HG02970 (cell line): ENCODE measurements around the gene TRIM32.
"Not testable (repeated sequence)": the region's sequence is repeated elsewhere in the genome, so short reads cannot be mapped to it uniquely, and the experiment has no call there.

Experiments
- ATAC-seq: cut with Tn5 transposase; IDR thresholded peaks from one replicate; pipeline ENCODE4 v1.9.1; 2021; ENCODE audit warnings: mild to moderate bottlenecking, moderate library complexity, moderate number of reproducible peaks; ENCODE audit not compliant: unreplicated experiment, low FRiP score

TRIM32 gene

DNA sequence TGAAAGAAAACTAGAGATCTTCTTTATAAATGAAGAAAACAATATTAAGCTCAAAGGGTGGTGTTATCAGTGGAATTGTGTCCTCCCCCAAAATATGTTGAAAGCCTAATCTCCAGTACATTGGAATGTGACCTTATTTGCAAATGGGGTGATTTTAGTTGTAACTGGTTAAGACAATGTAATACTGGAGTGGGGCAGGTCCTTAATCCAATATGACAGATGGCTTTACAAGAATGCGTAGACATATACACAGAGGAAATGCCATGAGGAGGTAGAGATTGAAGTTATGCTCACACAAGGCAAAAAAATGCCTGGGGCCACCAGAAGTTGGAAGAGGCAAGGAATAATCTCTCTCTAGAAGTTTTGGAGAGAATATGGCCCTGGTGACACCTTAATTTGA is 13.7 kb upstream of the TRIM32 start:
- no peak for ATAC-seq

DNA sequence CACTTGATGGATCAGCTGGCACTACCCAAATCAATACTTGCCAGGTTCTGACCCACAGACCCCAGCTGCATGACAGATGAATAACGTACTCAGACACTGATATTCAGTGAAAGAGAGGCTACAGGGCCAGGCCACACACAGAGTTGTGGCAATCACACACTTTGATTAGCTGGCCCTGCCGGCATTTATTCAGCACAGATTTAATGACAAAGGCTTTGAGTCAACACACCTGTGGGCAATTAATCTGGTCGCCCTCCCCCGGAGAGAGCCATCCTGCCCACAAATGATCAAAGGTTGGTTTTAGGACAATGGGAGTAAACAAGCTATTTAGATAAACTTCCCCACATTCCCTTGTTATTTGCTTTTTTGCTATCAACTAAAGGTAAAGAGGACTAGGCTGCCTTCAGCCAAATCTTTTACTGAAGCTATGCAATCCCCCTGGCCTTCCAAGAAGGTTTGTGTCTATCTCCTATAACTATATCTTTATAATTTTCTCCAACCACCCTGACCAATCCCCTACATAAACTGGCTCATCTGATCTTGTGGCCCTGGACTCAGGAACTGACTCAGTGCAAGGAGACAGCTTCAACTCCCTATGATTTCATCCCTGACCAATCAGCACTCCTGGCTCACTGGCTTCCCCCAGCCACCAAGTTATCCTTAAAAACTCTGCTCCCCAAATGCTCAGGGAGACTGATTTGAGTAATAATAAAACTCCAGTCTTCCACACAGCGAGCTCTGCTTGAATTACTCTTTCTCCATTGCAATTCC is 12.7 kb upstream of the TRIM32 start:
- no peak for ATAC-seq

DNA sequence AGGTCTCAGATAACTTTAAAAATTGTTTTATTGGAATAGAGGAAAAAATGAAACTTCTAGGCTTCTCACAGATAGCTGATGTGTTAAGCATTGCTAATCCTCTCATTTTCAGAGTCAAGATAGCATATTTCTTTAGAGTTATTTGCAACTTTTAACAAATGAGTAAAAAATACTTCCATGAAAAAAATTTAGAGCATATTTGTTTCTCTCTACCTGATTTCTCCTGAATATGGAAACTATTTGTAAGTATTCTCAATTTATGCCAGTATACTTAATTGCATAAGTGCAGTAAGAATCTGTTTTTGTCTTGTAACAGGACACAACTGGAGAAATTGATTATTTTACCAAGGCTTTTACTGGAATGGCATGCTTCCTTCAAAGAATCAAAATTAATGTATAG is 3.6 kb upstream of the TRIM32 start:
- ATAC-seq, result no peak

DNA sequence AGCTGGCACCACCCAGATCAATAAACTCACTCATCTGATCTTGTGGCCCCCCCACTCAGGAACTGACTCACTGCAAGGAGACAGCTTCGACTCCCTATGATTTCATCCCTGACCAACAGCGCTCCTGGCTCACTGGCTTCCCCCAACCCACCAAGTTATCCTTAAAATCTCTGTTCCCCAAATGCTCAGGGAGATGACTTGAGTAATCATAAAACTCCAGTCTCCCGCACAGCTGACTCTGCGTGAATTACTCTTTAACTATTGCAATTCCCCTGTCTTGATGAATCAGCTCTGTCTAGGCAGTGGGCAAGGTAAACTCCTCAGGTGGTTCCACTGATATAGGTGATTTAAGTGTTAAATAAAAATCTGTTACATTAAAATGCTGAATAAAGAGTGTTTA is 1.9 kb upstream of the TRIM32 start:
- no peak for ATAC-seq

DNA sequence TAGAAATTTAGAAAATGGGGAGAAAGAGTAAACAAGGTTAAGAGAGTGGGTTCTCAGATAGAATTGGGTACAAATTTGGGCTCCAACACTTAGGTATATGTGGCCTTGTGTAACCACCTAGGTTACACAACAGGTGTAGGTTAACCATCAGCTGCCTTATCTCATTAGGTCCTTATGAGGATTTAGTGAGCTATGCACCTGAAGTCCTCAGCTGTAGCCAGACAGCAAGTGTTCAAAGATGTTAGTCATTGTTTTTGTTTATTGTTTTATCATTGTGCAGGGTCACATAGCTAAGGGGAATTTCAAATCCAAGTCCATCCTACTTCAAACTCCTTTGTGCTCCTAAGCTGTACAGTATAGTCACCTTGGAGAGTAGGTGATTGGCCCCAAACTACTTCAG is 970 bp upstream of the TRIM32 start:
- no peak for ATAC-seq

DNA sequence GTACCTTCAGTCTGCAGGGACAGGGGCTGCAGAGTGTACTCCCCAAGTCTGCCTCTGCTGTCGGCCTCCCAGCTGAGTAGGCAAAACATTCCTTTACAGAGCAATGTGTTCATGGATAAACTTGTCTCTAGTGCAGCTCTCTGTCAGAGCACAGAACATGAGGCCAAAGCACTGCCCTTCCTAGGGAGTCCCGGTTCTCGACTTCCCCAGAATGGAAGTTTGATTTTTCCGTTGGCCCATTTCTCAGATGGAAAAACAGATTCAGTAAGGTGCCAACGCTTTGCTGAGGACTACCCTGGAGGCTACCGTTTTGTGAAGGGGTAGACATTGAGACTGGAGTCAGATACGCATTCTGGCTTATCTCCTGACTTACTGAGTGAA is 422 bp upstream of the TRIM32 start:
- no peak for ATAC-seq

DNA sequence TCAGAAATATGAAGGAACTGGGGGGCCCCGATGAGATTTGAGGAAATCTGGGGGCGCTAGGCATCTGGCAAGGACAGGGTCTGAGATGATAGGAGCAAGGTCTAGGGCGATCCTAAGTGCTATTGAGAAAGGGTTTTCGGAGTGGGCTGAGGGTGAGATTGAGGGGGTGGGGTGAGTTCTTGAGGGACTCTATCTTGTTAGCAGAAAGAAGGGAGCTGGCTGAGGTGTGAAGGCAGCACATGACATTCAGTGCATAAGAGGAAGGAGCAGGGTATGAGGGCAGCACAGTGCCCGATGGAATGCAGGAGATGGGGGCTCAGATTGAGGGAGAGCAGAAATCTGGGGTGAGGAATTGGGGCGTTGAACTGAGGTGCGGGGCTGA is 640 bp downstream of the TRIM32 start:
- ATAC-seq, result no peak

DNA sequence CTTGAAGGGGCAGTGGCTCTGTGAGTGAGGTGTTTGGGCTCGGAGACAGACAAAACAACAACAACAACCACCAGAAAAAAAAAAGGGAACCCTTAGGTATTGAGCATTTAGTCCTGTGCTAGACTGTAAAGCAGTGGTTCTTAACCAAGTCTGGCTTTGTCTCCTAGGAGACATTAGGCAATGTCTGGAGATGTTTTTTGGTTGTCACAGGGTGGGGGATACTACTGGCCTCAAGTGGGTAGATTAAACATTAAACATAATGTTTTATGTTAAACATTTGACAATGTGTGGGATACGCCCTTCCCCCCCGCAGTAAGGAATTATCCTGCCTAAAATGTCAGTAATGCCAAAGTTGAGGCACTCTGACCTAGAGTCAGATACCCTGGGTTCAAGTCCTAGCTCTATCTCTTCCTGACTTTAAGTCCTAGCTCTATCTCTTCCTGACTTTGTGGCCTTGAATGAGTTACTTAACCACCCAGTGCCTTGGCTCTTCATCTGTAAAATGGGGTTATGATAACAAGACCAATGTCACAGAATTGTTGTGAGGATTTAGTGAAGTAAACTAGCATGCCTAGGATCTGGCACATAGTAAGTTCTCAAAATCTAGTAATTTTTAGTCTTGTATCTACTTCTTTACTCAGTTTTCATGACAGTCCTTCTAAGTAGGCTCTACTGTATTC is 1.8 kb downstream of the TRIM32 start:
- no peak for ATAC-seq

DNA sequence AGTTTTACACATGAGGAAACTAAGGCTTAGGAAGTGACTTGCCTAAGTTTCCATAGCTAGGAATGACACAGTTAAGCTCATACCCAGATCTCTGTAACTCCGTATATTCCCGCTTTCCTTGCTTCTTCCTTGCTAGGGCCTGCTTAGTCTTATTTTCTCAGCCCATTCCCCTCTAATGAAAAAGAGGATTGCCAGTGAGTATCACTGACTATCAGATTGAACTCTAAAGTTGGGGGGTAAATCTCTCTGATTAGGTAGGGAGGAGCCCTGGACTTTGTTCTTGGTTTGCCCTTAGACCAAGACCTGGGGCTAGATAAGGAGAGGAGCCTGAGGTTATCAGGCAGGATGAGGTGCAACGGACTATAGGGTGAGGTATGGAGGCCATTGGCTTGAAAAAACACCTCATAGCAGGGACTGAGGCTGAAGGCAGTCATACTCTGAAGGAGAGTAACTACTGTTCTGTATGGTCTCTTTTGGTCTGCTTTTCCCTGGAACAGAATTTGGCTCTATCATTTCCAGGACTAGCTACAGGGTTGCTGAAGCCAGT is 2.5 kb downstream of the TRIM32 start:
- no peak for ATAC-seq

DNA sequence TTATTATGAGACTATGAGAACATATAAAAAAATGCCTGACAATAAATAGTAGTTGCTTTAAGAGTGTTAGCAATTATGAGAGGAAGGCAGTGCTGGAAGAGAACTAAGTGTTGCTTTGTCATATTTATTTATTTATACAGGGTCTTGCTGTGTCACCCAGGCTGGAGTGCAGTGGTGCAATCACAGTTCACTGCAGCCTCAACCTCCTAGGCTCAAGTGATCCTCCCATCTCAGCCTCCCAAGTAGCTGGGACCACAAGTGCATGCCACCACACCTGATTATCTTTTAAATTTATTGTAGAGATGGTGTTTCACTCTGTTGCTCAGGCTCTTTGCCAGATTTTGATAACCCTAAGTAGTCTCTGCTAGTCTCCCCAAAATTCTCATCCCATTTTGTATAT is 3.7 kb downstream of the TRIM32 start:
- ATAC-seq, result not testable (repeated sequence)

DNA sequence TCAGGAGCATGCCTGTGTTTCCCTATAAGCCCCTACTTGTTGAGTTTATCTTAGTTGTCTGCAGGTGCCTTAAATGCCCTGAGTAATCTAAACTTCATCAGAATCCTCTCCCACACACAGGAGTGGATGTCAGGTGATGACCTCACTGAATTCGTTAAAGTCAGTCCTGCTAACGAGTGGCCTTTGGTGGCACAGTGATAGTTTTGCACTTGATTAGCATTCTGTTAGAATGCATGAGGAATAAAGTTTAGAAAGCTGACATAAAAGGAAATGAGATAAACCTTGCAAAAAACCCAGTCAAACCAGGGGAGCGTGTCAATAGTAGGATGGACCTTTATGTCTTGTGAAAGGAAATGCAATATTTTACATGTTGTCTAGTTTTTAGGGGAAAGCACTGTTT is 4.5 kb downstream of the TRIM32 start:
- no peak for ATAC-seq

DNA sequence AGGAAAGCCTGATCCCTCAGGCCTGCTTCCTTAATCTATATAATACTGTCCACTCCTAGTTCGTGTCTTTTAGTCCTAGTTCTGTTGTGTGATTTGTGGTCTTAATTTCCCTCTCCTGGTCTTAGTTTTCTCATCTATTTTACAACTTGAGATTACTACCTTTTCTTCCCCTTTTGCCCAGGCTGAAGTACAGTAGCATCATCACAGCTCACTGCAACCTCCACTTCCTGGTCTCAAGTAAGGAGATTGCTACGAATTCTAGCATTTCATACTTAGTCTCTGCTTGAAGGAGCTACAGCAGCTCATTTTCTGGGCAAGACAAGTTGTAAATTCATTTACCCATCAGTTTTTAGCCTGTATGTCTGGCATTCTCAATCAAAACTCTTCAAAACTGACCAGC is 5.5 kb downstream of the TRIM32 start:
- no peak for ATAC-seq

DNA sequence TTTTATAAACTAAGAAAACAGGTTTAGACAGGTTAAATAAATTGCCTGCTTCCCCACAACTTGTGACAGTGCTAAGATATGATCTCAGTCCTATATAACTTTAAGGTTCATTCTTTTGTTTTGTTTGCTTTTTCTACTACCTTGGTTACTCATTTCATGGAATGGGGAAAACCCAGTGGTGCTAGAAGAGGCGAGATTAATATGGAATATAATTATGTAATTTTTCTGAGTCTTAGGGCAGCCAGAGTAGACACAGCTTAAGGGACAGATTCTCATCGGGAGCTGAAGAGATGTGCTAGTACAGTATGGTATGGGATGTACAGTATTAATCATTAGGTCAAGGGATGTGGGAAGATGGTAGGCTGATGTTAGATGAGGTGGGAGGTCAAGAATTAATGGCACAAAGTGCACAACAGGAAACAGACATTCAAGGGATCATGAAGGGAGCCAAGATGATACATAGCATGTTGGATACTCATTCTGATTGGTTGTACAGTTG is 6.2 kb downstream of the TRIM32 start:
- no peak for ATAC-seq

DNA sequence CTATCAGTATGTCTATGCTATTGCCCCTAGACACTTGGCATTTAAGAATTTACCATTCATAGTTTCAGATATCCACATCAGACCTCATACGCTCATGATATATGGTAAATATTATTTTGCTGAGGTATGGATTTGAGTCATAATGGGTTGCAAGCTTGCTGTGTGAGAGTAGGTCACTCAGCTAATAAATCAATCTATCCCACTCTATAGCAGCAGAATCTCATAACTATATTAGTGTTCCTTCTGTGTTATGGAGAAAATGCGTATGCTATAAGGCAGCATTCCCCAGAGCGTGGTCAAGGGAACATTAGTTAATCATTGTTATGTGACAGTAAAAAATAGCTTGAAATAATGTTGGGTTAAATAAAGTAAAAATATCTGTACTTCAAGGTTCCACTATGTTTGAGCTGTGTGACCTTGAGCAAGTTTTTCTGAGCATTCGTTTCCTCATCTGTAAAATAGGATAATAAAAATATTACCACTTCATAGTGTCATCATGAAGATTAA is 7.7 kb downstream of the TRIM32 start:
- ATAC-seq, result no peak

DNA sequence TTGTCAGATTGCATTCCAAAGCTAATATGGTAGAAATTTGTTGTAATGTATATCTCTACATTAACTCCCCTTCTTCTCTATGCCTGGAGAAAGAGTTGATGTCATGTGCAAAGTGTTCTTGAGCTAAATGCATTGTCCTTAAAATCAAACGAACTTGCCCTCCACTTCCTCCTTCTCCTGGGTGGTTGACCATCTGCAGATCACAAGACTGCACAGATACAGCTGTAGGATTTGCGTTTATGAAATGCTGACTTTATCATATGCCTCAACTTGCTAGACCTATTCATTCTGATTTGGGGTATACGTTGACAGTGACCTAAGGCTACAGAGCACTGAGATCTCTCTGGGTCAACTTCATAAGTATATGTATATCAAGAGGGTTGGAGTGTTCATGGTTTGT is 8.3 kb downstream of the TRIM32 start:
- ATAC-seq, result no peak

DNA sequence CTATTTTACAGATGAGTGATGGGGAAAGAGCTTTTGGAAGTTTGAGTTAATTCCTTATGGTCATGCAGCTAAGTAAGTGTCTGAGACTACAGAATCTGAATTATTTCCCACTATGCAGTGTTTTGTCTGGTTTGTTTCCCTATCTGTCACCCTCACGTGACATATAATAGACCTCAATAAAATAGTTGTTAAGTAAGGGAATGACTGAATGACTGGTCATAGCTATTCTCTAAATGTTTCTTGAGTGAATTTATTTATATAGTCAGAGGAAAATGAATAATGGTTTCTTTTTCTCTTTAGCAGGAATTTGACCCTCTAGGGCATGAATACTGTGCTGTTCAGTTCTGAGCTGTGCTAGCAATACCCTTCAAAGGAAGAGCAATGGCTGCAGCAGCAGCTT is 10.3 kb downstream of the TRIM32 start:
- no peak for ATAC-seq

DNA sequence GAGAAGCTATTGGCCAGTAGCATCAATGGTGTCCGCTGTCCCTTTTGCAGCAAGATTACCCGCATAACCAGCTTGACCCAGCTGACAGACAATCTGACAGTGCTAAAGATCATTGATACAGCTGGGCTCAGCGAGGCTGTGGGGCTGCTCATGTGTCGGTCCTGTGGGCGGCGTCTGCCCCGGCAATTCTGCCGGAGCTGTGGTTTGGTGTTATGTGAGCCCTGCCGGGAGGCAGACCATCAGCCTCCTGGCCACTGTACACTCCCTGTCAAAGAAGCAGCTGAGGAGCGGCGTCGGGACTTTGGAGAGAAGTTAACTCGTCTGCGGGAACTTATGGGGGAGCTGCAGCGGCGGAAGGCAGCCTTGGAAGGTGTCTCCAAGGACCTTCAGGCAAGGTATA is 10.8 kb downstream of the TRIM32 start:
- ATAC-seq, result no peak

DNA sequence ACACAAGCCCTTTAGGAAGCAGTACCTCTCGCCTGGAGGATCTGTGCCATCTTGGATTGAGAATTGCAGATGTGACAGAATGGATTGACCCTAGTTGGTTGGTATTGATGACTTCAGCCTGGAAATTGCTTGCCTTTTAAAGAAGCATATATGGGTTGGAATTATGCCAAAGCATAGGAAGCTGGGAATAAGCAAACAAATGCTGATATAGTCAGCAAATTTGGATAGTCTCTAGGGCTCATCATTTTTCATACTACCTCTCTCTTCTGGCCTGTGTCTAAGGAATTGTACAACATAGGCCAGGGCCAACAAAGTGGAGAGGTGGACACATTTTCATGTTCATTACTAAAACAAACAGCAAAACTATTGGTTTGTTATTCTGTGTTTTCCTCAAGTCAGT is 13.2 kb downstream of the TRIM32 start:
- no peak for ATAC-seq

DNA sequence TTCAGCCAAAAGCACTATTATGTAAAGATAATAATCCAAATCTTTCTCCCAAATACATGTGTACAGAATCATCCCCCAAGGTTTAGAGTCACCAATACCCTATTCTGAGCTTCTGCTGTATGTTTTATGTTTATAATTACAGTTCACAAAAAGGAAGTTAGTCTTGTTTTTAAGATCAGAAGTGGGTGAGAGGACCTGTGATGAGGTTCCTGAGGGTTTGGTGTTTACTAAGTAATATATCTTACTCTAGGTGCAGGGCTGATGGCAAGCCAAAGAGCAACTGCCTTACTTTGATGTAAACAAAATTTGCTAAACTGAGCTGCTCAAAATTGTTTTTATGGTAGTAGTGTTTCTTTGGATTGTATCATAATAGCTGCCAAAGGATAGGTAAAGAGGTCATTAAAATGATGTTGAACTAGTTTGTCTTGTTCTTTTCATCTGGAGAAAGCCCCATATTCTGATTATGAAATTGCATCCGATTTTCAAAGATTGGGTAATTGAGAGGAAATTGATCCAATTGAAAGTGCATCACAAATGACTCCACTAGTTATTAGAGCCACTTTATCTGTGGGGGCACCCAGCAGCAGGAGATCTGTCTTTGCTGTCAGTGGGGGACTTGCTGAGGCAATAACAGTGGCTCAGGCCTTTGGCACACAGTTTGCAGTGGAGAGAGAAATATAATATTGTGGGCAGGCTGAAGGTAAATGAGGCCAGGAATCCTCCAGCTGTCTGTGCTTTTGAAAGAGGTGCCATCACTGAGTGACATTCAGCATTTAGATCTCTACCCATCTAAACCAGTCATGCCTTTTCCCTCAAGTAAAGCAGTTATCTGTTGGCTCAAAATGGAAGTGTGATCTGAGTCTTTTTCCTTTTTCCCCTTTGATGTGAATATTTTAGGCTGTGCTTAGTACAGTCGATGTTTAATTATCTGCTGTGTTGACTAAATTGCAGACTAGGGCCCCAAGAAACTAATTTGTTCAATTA is 14.1 kb downstream of the TRIM32 start:
- no peak for ATAC-seq

DNA sequence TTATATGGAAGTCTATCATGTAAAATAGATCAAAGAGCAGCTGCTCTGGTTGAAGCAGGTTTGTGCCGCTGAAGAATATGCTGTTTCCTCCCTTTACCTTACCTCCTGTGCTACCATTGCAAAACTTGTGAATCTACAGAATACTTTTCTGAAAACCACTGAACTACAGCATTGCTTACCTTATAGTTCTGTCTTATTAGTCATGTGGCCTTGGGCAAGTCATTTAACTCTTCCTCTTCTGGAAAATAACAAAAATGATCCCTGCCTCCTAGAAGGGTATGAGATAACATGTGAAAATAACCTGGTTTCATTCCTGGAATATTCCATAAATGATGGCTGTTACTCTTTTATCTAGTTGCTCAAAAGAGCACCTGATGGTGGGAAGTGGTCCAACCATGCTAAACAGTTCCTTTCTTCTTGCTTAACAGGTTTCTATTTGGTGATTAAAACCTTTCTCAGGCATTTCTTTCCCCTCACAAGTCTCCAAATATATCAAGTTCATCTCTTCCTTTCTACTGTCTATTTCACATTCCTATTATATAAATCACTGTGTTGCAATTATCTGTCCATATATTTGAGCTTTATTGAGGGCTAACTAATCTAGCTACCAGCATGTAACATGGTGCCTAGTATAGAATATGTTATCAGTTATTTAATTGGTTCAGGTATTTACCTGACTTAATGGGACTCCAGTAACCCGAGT is 15.0 kb downstream of the TRIM32 start:
- no peak for ATAC-seq
